Gastrocnemius medialis (tissue), 4 donors: Measurements from ENCODE around the gene PTAFR.

Experiments used
- POLR2A ChIP-seq, 2 donors: fragments of 450-650 bp; IDR thresholded peaks; one replicate each; pipeline ENCODE4 v1.6.1; 2017; ENCODE audit warnings: antibody characterized with exemption in 2 of 2, mild to moderate bottlenecking in 2 of 2, moderate library complexity in 2 of 2
- TF ChIP-seq, protein P1 (sequence below), 5 experiments: fragments of 450-650 bp in 3 of 5; fragments of 200-600 bp in 2 of 5; sonication (generic) in 2 of 5; IDR thresholded peaks in 4 of 5; conservative IDR thresholded peaks in 1 of 5; 1 replicate in 4 of 5; 2 replicates in 1 of 5; pipeline ENCODE4 v1.5.1; 2016 to 2019; ENCODE audit warnings: antibody characterized with exemption in 5 of 5, mild to moderate bottlenecking in 3 of 5, moderate library complexity in 3 of 5

DNA sequence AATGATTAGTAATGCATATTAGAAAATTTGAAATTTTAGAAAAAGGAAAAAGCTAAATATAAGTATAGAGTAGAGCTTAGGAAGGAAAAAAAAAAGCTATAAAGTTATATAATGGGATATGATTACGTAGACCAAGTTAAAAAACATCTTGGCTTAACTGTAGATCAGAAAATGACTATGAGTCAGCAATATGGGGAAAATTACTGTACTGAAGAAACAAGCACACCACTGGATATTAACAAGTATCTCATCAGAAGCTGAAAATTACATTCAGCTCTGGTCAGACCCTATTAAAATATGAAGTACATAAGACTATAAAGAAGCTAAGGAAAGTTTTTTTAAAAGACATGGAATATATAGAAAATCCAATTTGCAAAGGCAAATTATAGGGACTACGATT lies 36.8 kb upstream of the PTAFR start:
- TF ChIP-seq, protein P1, sequence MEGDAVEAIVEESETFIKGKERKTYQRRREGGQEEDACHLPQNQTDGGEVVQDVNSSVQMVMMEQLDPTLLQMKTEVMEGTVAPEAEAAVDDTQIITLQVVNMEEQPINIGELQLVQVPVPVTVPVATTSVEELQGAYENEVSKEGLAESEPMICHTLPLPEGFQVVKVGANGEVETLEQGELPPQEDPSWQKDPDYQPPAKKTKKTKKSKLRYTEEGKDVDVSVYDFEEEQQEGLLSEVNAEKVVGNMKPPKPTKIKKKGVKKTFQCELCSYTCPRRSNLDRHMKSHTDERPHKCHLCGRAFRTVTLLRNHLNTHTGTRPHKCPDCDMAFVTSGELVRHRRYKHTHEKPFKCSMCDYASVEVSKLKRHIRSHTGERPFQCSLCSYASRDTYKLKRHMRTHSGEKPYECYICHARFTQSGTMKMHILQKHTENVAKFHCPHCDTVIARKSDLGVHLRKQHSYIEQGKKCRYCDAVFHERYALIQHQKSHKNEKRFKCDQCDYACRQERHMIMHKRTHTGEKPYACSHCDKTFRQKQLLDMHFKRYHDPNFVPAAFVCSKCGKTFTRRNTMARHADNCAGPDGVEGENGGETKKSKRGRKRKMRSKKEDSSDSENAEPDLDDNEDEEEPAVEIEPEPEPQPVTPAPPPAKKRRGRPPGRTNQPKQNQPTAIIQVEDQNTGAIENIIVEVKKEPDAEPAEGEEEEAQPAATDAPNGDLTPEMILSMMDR (IDR thresholded peaks at IDR 0.05 in 4 of 5, conservative IDR thresholded peaks at IDR 0.05 in 1 of 5), result no peak
- TF ChIP-seq POLR2A (IDR thresholded peaks at IDR 0.05), result no peak
